SK-N-SH (cell line): ENCODE measurements around the gene ADCY9. TPM values are rescaled to one million over a fixed set of nuclear protein-coding genes. Genes with fewer than 3 reads are reported as not detected.

Experiments used
- CTCF ChIA-PET: fragments of 300-600, 350-600 bp; formaldehyde crosslinking; extraction: SDS; loops from one replicate; lab custom pipeline; 2021; lab: Yijun Ruan, JAX
- POLR2A ChIA-PET: fragments of 350-600 bp; sonication (Branson Sonifier 250); formaldehyde crosslinking; extraction: SDS; loops from one replicate; lab custom pipeline; 2020; ENCODE audit warnings: antibody characterized with exemption, inconsistent platforms; lab: Yijun Ruan, JAX
- DNase-seq: peaks from one replicate; pipeline ENCODE4 v3.0.0; 2012
- H2AFZ ChIP-seq: fragments of 200-600 bp; sonication (generic); 2 replicates; pipeline ENCODE4 v1.8.1; 2016; ENCODE audit warnings: antibody characterized with exemption, mild to moderate bottlenecking, low read depth
- H3F3A ChIP-seq: fragments of 200-600 bp; sonication (generic); replicated peaks from 2 replicates; pipeline ENCODE3; 2016; ENCODE audit warnings: antibody characterized with exemption, mild to moderate bottlenecking; ENCODE audit not compliant: insufficient read depth
- H3K27ac ChIP-seq, 2 experiments: fragments of 200-500 bp in 1 of 2; fragments of 200-600 bp in 1 of 2; sonication (Bioruptor generic) in 1 of 2; sonication (generic), shearing (Covaris generic) in 1 of 2; 2 replicates each; pipeline versions ENCODE4 v1.5.1 to v1.6.1; 2014 to 2016; ENCODE audit warnings: low read depth in 2 of 2, inconsistent platforms in 1 of 2, low read length in 1 of 2, mild to moderate bottlenecking in 1 of 2, mixed read lengths in 1 of 2
- H3K27me3 ChIP-seq: fragments of 200-600 bp; sonication (generic), shearing (Covaris generic); 2 replicates; pipeline ENCODE4 v1.6.1; 2016; ENCODE audit warnings: mixed run types; ENCODE audit not compliant: insufficient read depth
- H3K36me3 ChIP-seq, 2 experiments: fragments of 200-500 bp in 1 of 2; fragments of 200-600 bp in 1 of 2; sonication (Bioruptor generic) in 1 of 2; sonication (generic) in 1 of 2; replicated peaks in 1 of 2; 2 replicates each; pipeline versions ENCODE3 to v1.5.1; 2014 to 2016; ENCODE audit warnings: low read length in 1 of 2, mild to moderate bottlenecking in 1 of 2; ENCODE audit not compliant: insufficient read depth in 2 of 2, control insufficient read depth in 1 of 2
- H3K4me1 ChIP-seq, 2 experiments: fragments of 200-500 bp in 1 of 2; fragments of 200-600 bp in 1 of 2; sonication (Bioruptor generic) in 1 of 2; sonication (generic), shearing (Covaris generic) in 1 of 2; 2 replicates each; pipeline versions ENCODE4 v1.5.1 to v1.6.1; 2014 to 2016; ENCODE audit warnings: low read depth in 1 of 2, low read length in 1 of 2, mixed run types in 1 of 2; ENCODE audit not compliant: insufficient read depth in 2 of 2, control insufficient read depth in 1 of 2
- H3K4me2 ChIP-seq: fragments of 200-600 bp; sonication (generic), shearing (Covaris generic); 2 replicates; pipeline ENCODE4 v1.6.1; 2017; ENCODE audit warnings: mixed run types
- H3K4me3 ChIP-seq, 2 experiments: fragments of 200-500 bp in 1 of 2; fragments of 200-600 bp in 1 of 2; sonication (Bioruptor generic) in 1 of 2; sonication (generic), shearing (Covaris generic) in 1 of 2; 2 replicates each; pipeline versions ENCODE4 v1.5.1 to v1.8.1; 2014 to 2016; ENCODE audit warnings: low read depth in 2 of 2, inconsistent platforms in 1 of 2, low read length in 1 of 2, mild to moderate bottlenecking in 1 of 2, mixed read lengths in 1 of 2, moderate library complexity in 1 of 2
- H3K79me2 ChIP-seq: fragments of 200-600 bp; sonication (generic); 2 replicates; pipeline ENCODE4 v1.8.1; 2017; ENCODE audit warnings: mild to moderate bottlenecking; ENCODE audit not compliant: insufficient read depth
- H3K9ac ChIP-seq: fragments of 200-600 bp; sonication (generic); 2 replicates; pipeline ENCODE4 v1.6.1; 2017; ENCODE audit warnings: mixed run types
- H3K9me2 ChIP-seq: fragments of 200-600 bp; sonication (generic); 2 replicates; pipeline ENCODE4 v1.6.1; 2017; ENCODE audit warnings: mixed run types
- H3K9me3 ChIP-seq: fragments of 200-600 bp; sonication (generic); 2 replicates; pipeline ENCODE4 v1.6.1; 2017; ENCODE audit warnings: mixed run types, mild to moderate bottlenecking, moderate library complexity
- H4K20me1 ChIP-seq: fragments of 200-600 bp; sonication (generic); 2 replicates; pipeline ENCODE4 v1.6.1; 2017; ENCODE audit warnings: mild to moderate bottlenecking, mixed run types; ENCODE audit not compliant: insufficient read depth
- CHD2 ChIP-seq: fragments of 150-350 bp; IDR thresholded peaks from 2 replicates; pipeline ENCODE4 v1.6.1; 2018; ENCODE audit warnings: low read length; ENCODE audit not compliant: partially characterized antibody
- CTCF ChIP-seq: fragments of 200-600 bp; sonication (generic); IDR thresholded peaks from 2 replicates; pipeline ENCODE4 v1.6.1; 2017; ENCODE audit warnings: antibody characterized with exemption, mild to moderate bottlenecking, moderate library complexity
- ELF1 ChIP-seq: IDR thresholded peaks from 2 replicates; pipeline ENCODE4 v1.4.0; 2012
- FOXJ3 ChIP-seq: sonication (generic); formaldehyde crosslinking; IDR thresholded peaks from 2 replicates; pipeline ENCODE4 v1.5.1; 2020; ENCODE audit warnings: mild to moderate bottlenecking, missing genetic modification reagents
- FOXM1 ChIP-seq: IDR thresholded peaks from 2 replicates; pipeline ENCODE4 v1.4.0; 2012; ENCODE audit warnings: low read depth, mild to moderate bottlenecking
- GATA2 ChIP-seq: sonication (generic); formaldehyde crosslinking; IDR thresholded peaks from 2 replicates; pipeline ENCODE4 v1.5.0; 2020; ENCODE audit warnings: mild to moderate bottlenecking, missing genetic modification reagents
- MEF2A ChIP-seq: IDR thresholded peaks from 2 replicates; pipeline ENCODE4 v1.4.0; 2012; ENCODE audit warnings: low read depth, borderline replicate concordance
- NFIC ChIP-seq: IDR thresholded peaks from 2 replicates; pipeline ENCODE4 v1.4.0; 2012; ENCODE audit warnings: borderline replicate concordance
- NRF1 ChIP-seq: IDR thresholded peaks from 2 replicates; pipeline ENCODE4 v1.6.1; 2012; ENCODE audit warnings: low read depth, mild to moderate bottlenecking, low read length
- PBX3 ChIP-seq: IDR thresholded peaks from 2 replicates; pipeline ENCODE4; 2012
- POLR2AphosphoS5 ChIP-seq: IDR thresholded peaks from 2 replicates; pipeline ENCODE4 v1.6.1; 2012; ENCODE audit warnings: low read depth, low read length
- RCOR1 ChIP-seq: fragments of 150-350 bp; IDR thresholded peaks from 2 replicates; pipeline ENCODE4 v1.6.1; 2017; ENCODE audit warnings: antibody characterized with exemption, low read length
- REST ChIP-seq: IDR thresholded peaks from 2 replicates; pipeline ENCODE4 v1.6.1; 2012; ENCODE audit warnings: mild to moderate bottlenecking, low read depth, low read length, moderate library complexity
- RFX5 ChIP-seq: IDR thresholded peaks from 2 replicates; pipeline ENCODE4 v1.6.1; 2012; ENCODE audit warnings: mild to moderate bottlenecking, improper control_type of control experiment, low read length
- RXRA ChIP-seq: IDR thresholded peaks from 2 replicates; pipeline ENCODE4 v1.4.0; 2012; ENCODE audit warnings: low read depth, mild to moderate bottlenecking, borderline replicate concordance
- SIN3A ChIP-seq: IDR thresholded peaks from 2 replicates; pipeline ENCODE4 v1.6.1; 2012; ENCODE audit warnings: low read depth, mild to moderate bottlenecking, low read length, moderate library complexity, borderline replicate concordance
- TAF1 ChIP-seq: IDR thresholded peaks from 2 replicates; pipeline ENCODE4 v1.6.1; 2012; ENCODE audit warnings: low read depth, mild to moderate bottlenecking, low read length, moderate library complexity, borderline replicate concordance
- TEAD4 ChIP-seq: IDR thresholded peaks from 2 replicates; pipeline ENCODE4 v1.4.0; 2012; ENCODE audit warnings: mild to moderate bottlenecking, borderline replicate concordance; ENCODE audit not compliant: insufficient read depth
- USF2 ChIP-seq: fragments of 150-350 bp; IDR thresholded peaks from 2 replicates; pipeline ENCODE4 v1.6.1; 2017; ENCODE audit warnings: antibody characterized with exemption, low read length, low read depth, borderline replicate concordance
- YY1 ChIP-seq: IDR thresholded peaks from 2 replicates; pipeline ENCODE4 v1.4.0; 2012; ENCODE audit warnings: low read depth, mild to moderate bottlenecking
- WGBS: methylation state at CpG from one replicate; pipeline ENCODE4 v1.1.6; 2017; ENCODE audit warnings: low lambda C conversion rate; 5-methylcytosine and 5-hydroxymethylcytosine counted together
- polyA plus RNA-seq, 3 experiments: library from polyadenylated mRNA; depleted of rRNA; stranded (reverse); fragments of >200 nt; gene quantifications; 2 replicates each; pipeline ENCODE4 v1.2.3, GENCODE V29; 2012

ADCY9 gene
- polyA plus RNA-seq, 1 of the 3 experiments (the other 2 are of a cell fraction): 5.2 TPM

- POLR2A ChIA-PET: no interaction called here
- Histone ChIP-seq H3K9ac (no peak overlapping the region), H2AFZ (no peak overlapping the region), H3K4me2 (no peak overlapping the region), H4K20me1 (no peaks in the 10 kb centered on the region), H3K79me2 (no peaks in the 10 kb centered on the region), H3K9me3 (no peaks in the 10 kb centered on the region), H3K4me1 (peaks cover 0 to 5% of the 10 kb centered on the region in 2 experiments; a peak in 1 of 4 replicates), H3K27me3 (no peaks in the 10 kb centered on the region), H3K9me2 (no peaks in the 10 kb centered on the region), H3K27ac (no peak overlapping the region), H3K4me3 (no peak overlapping the region), H3F3A (no peaks in the 10 kb centered on the region), H3K36me3 (no peaks in the 10 kb centered on the region)
- WGBS: 93% methylated on average over 10 of the region's 10 CpGs
- TF ChIP-seq RXRA (no peak), NRF1 (no peak), RCOR1 (no peak), TAF1 (no peak), POLR2AphosphoS5 (no peak), FOXJ3 (CRISPR knock-in tag) (no peak), NFIC (no peak), ELF1 (no peak), CHD2 (no peak)
- CTCF ChIA-PET: no interaction called here
- DNase-seq: no peak
Observed at GRCh38 chr16:4070936-4071335, 45.3 kb downstream of the ADCY9 start.

- no peak for DNase-seq
- POLR2A ChIA-PET: no interaction called here
- H3F3A ChIP-seq: no peaks in the 10 kb centered on the region
- TF ChIP-seq PBX3 (no peak), TEAD4 (no peak), REST (no peak), TAF1 (no peak), MEF2A (no peak), USF2 (no peak), ELF1 (no peak), GATA2 (CRISPR knock-in tag) (no peak), RXRA (no peak), RFX5 (no peak), YY1 (no peak), FOXM1 (no peak), RCOR1 (no peak), CHD2 (no peak), CTCF (no peak), SIN3A (no peak)
Observed at GRCh38 chr16:4067262-4068001, 48.8 kb downstream of the ADCY9 start.

More at GRCh38 chr16:4067262-4068001, 48.8 kb downstream of the ADCY9 start:
- Histone ChIP-seq H3K36me3 (no peaks in the 10 kb centered on the region), H3K4me3 (no peak overlapping the region), H3K4me1 (peaks cover 0 to 5% of the 10 kb centered on the region in 2 experiments; a peak in 1 of 4 replicates), H4K20me1 (no peaks in the 10 kb centered on the region), H3K79me2 (no peaks in the 10 kb centered on the region), H3K27ac (no peak overlapping the region), H3K9me3 (no peaks in the 10 kb centered on the region), H2AFZ (no peak overlapping the region), H3K4me2 (no peak overlapping the region), H3K9me2 (no peaks in the 10 kb centered on the region), H3K27me3 (no peaks in the 10 kb centered on the region), H3K9ac (no peak overlapping the region)
- 59% methylated on average over 6 of the region's 6 CpGs for WGBS
- CTCF ChIA-PET: interaction anchor here (0.9 to 1.4 kb wide), 4 partner anchors 8 to 259 kb away, joined by 3 to 5 read pairs (median 4); no protein-coding TSS in a partner anchor
